ENCODE measurements around the gene SRRM1.

SRRM1 gene

GRCh38 chr1:24642481-24643362 lies at the start of gene SRRM1:
TSS of gene SRRM1 (plus strand) at chr1:24643302. CDS start at chr1:24643327, 25 bp downstream.
- DNase-seq (ENCODE audit: low read depth): peak; percentile 100

GRCh38 chr1:24594328-24594598 lies 48.8 kb upstream of the SRRM1 start:
- no peak for DNase-seq (ENCODE audit: low read depth)

GRCh38 chr1:24596401-24596880 lies 46.7 kb upstream of the SRRM1 start:
- no peak for DNase-seq (ENCODE audit: low read depth)

GRCh38 chr1:24599265-24599664 lies 43.8 kb upstream of the SRRM1 start:
- no peak for DNase-seq (ENCODE audit: low read depth)

- no peak for DNase-seq (ENCODE audit: low read depth)
Measured at GRCh38 chr1:24600551-24600950, 42.6 kb upstream of the SRRM1 start.

GRCh38 chr1:24605534-24606295 lies 37.4 kb upstream of the SRRM1 start:
- DNase-seq (ENCODE audit: low read depth): no peak

GRCh38 chr1:24606296-24606605 lies 36.9 kb upstream of the SRRM1 start:
- no peak for DNase-seq (ENCODE audit: low read depth)

- no peak for DNase-seq (ENCODE audit: low read depth)
Measured at GRCh38 chr1:24606621-24607020, 36.5 kb upstream of the SRRM1 start.

GRCh38 chr1:24609949-24610517 lies 33.1 kb upstream of the SRRM1 start:
- DNase-seq (ENCODE audit: low read depth): no peak

GRCh38 chr1:24619376-24619775 lies 23.7 kb upstream of the SRRM1 start:
- no peak for DNase-seq (ENCODE audit: low read depth)

- DNase-seq (ENCODE audit: low read depth): no peak
Measured at GRCh38 chr1:24620678-24621077, 22.4 kb upstream of the SRRM1 start.

GRCh38 chr1:24621121-24621520 lies 22.0 kb upstream of the SRRM1 start:
- no peak for DNase-seq (ENCODE audit: low read depth)

GRCh38 chr1:24622218-24622617 lies 20.9 kb upstream of the SRRM1 start:
- DNase-seq (ENCODE audit: low read depth): no peak

GRCh38 chr1:24632832-24633175 lies 10.3 kb upstream of the SRRM1 start:
- no peak for DNase-seq (ENCODE audit: low read depth)

GRCh38 chr1:24635195-24635843 lies 7.8 kb upstream of the SRRM1 start:
- DNase-seq (ENCODE audit: low read depth): peak; percentile 50

- DNase-seq (ENCODE audit: low read depth): no peak
Measured at GRCh38 chr1:24636661-24637357, 6.3 kb upstream of the SRRM1 start.

GRCh38 chr1:24639094-24639493 lies 4.0 kb upstream of the SRRM1 start:
- DNase-seq (ENCODE audit: low read depth): no peak

GRCh38 chr1:24639881-24640280 lies 3.2 kb upstream of the SRRM1 start:
- no peak for DNase-seq (ENCODE audit: low read depth)

GRCh38 chr1:24640288-24640687 lies 2.8 kb upstream of the SRRM1 start:
- no peak for DNase-seq (ENCODE audit: low read depth)

GRCh38 chr1:24641646-24642151 lies 1.4 kb upstream of the SRRM1 start:
- no peak for DNase-seq (ENCODE audit: low read depth)

GRCh38 chr1:24643363-24644099 lies 429 bp downstream of the SRRM1 start:
- no peak for DNase-seq (ENCODE audit: low read depth)

Data from GM04504 (cell line).